NCI-H2107 (cell line): ENCODE data around the gene PCDH18.
"Not testable (repeated sequence)": the region's sequence is repeated elsewhere in the genome, so short reads cannot be mapped to it uniquely, and the experiment has no call there.

Experiments used
- DNase-seq: peaks from one replicate; lab custom pipeline; 2025; lab: John Stamatoyannopoulos, UW

PCDH18 gene

DNA sequence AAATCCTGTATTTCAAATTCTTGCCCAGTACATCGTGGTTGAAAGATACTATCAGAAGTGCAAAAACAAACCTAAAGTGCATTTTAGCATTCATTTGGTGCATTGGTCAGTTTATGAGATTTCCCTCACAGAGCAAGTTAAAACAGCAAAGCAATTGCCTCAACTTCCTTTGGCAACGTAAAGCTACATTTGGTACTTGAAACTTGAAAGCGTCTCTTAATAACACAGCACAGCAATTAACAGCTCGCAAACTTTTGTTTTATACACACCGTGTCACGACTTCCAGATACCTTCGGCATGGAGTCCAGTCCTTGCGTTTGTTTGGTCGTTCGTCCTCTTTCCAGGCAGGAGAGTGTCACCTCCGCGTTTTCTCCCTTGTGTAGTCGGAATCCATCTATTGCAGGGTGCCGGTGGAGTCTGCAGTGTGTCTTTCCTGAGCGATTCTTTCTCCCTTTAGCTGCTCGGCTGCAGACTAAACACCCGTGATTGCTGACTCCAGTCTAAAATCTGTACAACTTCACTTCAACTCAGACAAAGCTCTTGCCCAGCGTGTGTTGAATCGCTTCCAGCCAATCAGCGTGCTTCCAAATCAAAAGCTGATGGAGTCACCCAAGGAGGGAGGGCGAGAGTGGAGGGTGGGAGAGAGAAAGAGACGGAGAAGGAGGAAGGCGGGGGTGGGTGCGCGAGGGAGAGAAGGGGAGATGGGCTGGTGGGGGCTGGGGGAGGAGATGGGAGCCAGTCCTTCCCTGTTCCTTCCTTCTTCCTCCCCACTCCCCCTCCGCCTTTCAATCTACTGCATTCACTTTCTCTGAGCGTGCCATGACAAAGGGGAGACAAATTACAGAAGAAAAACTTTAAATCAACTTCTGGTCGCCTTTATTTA, at the start of gene PCDH18:
Gene PCDH18, minus strand, starts transcription at position 509 of the 883 bp plus-strand sequence. Its CDS starts 406 bp downstream, at position 103.
- peak; percentile 4 for DNase-seq

GRCh38 chr4:137576446-137576845, 44.2 kb upstream of the PCDH18 start:
- DNase-seq, result no peak

GRCh38 chr4:137572647-137573046, 40.4 kb upstream of the PCDH18 start:
- DNase-seq, result no peak

DNA sequence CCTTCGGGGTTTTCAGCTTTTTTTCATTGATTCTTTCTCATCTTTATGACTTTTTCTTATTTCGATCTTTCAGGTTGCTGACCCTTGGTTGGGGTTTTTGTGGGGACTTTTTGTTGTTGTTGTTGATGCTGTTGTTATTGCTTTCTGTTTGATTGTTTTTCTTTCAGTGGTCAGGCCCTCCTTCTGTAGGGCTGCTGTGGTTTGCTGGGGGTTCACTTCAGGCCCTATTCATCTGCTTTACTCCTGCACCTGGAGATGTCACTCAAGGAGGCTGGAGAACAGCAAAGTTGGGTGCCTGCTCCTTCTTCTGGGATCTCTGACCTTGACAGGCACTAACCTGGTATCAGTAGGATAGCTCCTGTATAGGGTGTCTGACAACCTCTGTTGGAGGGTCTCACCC, 39.9 kb upstream of the PCDH18 start:
- no peak for DNase-seq

GRCh38 chr4:137559801-137560200, 27.5 kb upstream of the PCDH18 start:
- DNase-seq, result no peak

- no peak for DNase-seq
These were observed 26.7 kb upstream of the PCDH18 start for GRCh38 chr4:137558951-137559350.

GRCh38 chr4:137545461-137545861, 13.2 kb upstream of the PCDH18 start:
- no peak for DNase-seq

GRCh38 chr4:137543648-137544047, 11.4 kb upstream of the PCDH18 start:
- DNase-seq, result no peak

GRCh38 chr4:137543198-137543597, 10.9 kb upstream of the PCDH18 start:
- DNase-seq, result no peak

DNA sequence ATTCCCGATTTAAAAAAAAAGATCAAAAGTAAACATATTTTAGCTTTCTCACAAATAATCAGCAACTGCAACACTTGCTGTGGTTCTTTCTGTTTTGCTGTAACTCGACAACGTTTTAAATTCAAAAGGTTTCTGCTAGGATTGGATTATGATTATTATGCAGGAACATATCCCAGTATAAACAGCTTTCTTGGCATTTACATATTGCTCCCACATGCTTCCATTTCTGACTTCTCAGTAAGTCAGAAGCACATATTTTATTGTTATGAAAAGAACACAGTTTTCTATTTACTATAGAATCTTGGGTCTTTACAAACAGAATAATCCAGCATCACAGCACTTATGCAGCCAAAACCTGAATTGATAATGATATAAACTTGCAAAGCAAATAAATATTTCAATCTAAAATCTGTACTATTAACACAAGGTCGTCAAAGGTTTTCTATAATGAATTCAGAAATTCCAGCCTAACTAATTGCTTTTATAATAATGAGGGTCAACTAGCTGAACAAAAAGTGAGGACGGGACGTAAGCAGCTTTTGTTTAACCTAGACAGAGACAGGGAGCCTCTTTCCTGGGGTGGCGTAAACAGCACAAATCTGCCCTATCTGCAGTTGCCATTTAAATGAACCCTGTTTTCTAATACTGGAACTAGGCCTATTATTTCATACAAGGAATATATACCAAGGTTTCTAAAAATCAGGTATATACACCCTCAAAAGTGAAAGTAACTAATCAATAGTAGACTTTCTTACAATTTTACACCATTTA, 9.8 kb upstream of the PCDH18 start:
- no peak for DNase-seq

GRCh38 chr4:137541181-137541580, 8.9 kb upstream of the PCDH18 start:
- DNase-seq, result no peak

DNA sequence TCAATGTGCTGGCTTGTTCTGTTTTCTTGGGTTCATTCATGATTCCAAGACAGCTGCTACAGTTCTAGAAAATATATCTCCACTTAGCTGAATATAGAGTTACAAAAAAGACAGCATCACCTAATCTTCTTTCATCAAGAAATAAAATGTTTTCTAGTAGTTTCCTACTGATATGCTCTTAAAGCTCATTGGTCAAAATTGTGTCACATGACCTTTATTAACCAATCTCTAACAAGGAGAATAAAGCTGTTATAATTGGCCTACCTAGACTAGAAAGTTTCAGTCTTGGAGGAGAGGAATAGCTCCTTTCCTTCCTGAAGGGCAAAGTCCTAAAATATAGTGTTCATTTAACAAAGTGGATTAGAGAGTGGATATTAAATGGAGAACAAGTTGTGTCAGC, 8.1 kb upstream of the PCDH18 start:
- no peak for DNase-seq

GRCh38 chr4:137538526-137538925, 6.2 kb upstream of the PCDH18 start:
- no peak for DNase-seq

GRCh38 chr4:137537807-137538206, 5.5 kb upstream of the PCDH18 start:
- DNase-seq, result not testable (repeated sequence)

- DNase-seq, result no peak
These were observed 4.7 kb upstream of the PCDH18 start for GRCh38 chr4:137536789-137537561.

DNA sequence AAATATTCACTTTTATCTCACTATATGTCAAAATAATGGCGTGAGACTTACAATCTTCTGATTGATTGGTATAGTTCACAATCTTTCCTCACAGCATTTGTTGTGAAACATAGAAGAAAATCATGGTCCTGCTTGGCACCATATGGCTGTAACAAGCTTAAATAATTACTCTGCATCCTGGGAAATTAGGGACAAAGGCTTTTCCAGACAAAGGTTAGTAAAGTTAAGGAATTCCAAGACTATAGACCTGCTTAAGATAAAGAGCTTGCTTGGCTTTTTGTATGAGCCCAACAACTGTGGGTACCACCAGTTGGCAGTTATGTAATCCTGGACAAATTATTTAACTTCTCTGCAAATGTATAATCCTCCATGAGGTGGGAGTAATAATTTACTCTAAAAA, 3.4 kb upstream of the PCDH18 start:
- no peak for DNase-seq

DNA sequence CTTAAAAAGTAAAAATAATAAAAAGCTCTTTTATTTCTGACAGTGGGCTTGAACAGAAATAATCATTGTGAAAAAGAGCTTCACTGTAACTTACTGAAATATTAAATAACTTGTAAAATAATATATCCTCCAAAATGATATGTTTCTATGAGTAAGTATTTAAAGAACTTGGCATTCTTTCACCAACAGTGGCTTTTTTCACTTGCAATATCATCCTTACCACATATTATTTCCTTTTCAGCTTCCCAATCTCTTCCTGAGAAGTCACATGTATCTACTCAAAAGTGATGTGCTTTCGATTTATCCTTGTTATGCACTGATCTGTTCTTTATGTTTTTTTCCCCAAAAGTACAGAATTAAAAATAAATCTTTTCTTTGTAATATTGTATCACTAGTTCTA, 2.2 kb upstream of the PCDH18 start:
- no peak for DNase-seq

DNA sequence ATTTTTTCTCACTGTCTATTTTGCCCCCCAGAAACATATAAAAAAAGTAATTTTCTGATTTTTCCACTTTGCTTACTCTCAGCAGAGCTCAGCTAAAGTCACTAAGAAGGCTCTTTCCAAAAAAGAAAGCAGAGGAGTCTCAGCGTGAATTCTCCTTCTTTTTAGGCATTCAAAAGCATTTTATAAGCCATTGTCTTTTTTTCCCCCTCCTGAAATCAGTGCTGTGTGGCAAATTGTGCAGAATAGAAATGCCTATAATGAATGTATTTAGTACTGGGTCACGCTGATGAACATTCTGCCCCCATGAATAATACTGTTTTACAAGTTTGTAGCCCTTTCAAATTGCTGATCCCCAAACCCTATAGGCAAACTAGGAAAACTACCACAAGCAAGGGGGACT, 1.6 kb upstream of the PCDH18 start:
- DNase-seq, result no peak

DNA sequence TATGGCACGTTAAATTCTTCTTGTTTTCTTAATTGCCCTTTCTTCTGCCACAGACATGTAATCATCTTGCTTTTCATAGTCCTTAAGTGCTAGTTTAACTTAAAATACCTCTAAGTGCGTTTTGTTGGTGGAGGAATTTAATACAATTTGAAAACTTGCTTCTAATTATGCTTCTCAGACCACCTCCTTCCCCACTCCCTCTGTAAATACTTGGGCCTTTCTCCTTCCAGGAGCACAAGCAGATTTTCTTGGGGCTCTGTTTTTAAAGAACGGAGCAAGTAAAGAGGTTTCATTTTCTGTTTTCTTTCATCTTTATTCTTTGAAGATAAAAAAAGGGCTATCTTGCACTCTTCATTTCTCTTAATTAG, 559 bp upstream of the PCDH18 start:
- no peak for DNase-seq

- DNase-seq, result no peak
These were observed 917 bp downstream of the PCDH18 start for GRCh38 chr4:137531168-137531985.

DNA sequence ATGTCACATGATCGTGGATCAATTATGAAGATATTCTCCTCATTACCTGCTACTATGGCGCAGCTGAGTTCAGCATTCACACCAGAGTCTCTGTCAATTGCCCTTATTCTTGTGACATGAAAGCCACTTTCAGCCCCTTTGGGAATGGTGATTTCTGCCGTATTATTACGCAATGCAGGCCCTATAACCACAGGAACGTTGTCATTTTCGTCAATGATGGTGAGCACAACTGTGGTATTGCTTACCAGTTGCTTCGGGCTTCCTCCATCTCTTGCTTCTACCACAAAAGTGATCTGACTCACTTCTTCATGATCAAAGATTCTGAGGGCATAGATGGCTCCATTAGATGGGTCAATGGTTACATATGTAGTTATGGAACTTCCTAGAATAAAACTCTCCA, 2.1 kb downstream of the PCDH18 start:
- no peak for DNase-seq

GRCh38 chr4:137529432-137529831, 2.9 kb downstream of the PCDH18 start:
- DNase-seq, result no peak
